SK-N-SH (cell line): ENCODE measurements around the gene CHST9. TPM values are rescaled to one million over a fixed set of nuclear protein-coding genes. Genes with fewer than 3 reads are reported as not detected.

Source experiments
- CTCF ChIA-PET: fragments of 300-600, 350-600 bp; formaldehyde crosslinking; extraction: SDS; loops from one replicate; lab custom pipeline; 2021; lab: Yijun Ruan, JAX
- POLR2A ChIA-PET: fragments of 350-600 bp; sonication (Branson Sonifier 250); formaldehyde crosslinking; extraction: SDS; loops from one replicate; lab custom pipeline; 2020; ENCODE audit warnings: antibody characterized with exemption, inconsistent platforms; lab: Yijun Ruan, JAX
- DNase-seq: peaks from one replicate; pipeline ENCODE4 v3.0.0; 2012
- H2AFZ ChIP-seq: fragments of 200-600 bp; sonication (generic); 2 replicates; pipeline ENCODE4 v1.8.1; 2016; ENCODE audit warnings: antibody characterized with exemption, mild to moderate bottlenecking, low read depth
- H3F3A ChIP-seq: fragments of 200-600 bp; sonication (generic); replicated peaks from 2 replicates; pipeline ENCODE3; 2016; ENCODE audit warnings: antibody characterized with exemption, mild to moderate bottlenecking; ENCODE audit not compliant: insufficient read depth
- H3K27ac ChIP-seq, 2 experiments: fragments of 200-500 bp in 1 of 2; fragments of 200-600 bp in 1 of 2; sonication (Bioruptor generic) in 1 of 2; sonication (generic), shearing (Covaris generic) in 1 of 2; 2 replicates each; pipeline versions ENCODE4 v1.5.1 to v1.6.1; 2014 to 2016; ENCODE audit warnings: low read depth in 2 of 2, inconsistent platforms in 1 of 2, low read length in 1 of 2, mild to moderate bottlenecking in 1 of 2, mixed read lengths in 1 of 2
- H3K27me3 ChIP-seq: fragments of 200-600 bp; sonication (generic), shearing (Covaris generic); 2 replicates; pipeline ENCODE4 v1.6.1; 2016; ENCODE audit warnings: mixed run types; ENCODE audit not compliant: insufficient read depth
- H3K36me3 ChIP-seq, 2 experiments: fragments of 200-500 bp in 1 of 2; fragments of 200-600 bp in 1 of 2; sonication (Bioruptor generic) in 1 of 2; sonication (generic) in 1 of 2; replicated peaks in 1 of 2; 2 replicates each; pipeline versions ENCODE3 to v1.5.1; 2014 to 2016; ENCODE audit warnings: low read length in 1 of 2, mild to moderate bottlenecking in 1 of 2; ENCODE audit not compliant: insufficient read depth in 2 of 2, control insufficient read depth in 1 of 2
- H3K4me1 ChIP-seq, 2 experiments: fragments of 200-500 bp in 1 of 2; fragments of 200-600 bp in 1 of 2; sonication (Bioruptor generic) in 1 of 2; sonication (generic), shearing (Covaris generic) in 1 of 2; 2 replicates each; pipeline versions ENCODE4 v1.5.1 to v1.6.1; 2014 to 2016; ENCODE audit warnings: low read depth in 1 of 2, low read length in 1 of 2, mixed run types in 1 of 2; ENCODE audit not compliant: insufficient read depth in 2 of 2, control insufficient read depth in 1 of 2
- H3K4me2 ChIP-seq: fragments of 200-600 bp; sonication (generic), shearing (Covaris generic); 2 replicates; pipeline ENCODE4 v1.6.1; 2017; ENCODE audit warnings: mixed run types
- H3K4me3 ChIP-seq, 2 experiments: fragments of 200-500 bp in 1 of 2; fragments of 200-600 bp in 1 of 2; sonication (Bioruptor generic) in 1 of 2; sonication (generic), shearing (Covaris generic) in 1 of 2; 2 replicates each; pipeline versions ENCODE4 v1.5.1 to v1.8.1; 2014 to 2016; ENCODE audit warnings: low read depth in 2 of 2, inconsistent platforms in 1 of 2, low read length in 1 of 2, mild to moderate bottlenecking in 1 of 2, mixed read lengths in 1 of 2, moderate library complexity in 1 of 2
- H3K79me2 ChIP-seq: fragments of 200-600 bp; sonication (generic); 2 replicates; pipeline ENCODE4 v1.8.1; 2017; ENCODE audit warnings: mild to moderate bottlenecking; ENCODE audit not compliant: insufficient read depth
- H3K9ac ChIP-seq: fragments of 200-600 bp; sonication (generic); 2 replicates; pipeline ENCODE4 v1.6.1; 2017; ENCODE audit warnings: mixed run types
- H3K9me2 ChIP-seq: fragments of 200-600 bp; sonication (generic); 2 replicates; pipeline ENCODE4 v1.6.1; 2017; ENCODE audit warnings: mixed run types
- H3K9me3 ChIP-seq: fragments of 200-600 bp; sonication (generic); 2 replicates; pipeline ENCODE4 v1.6.1; 2017; ENCODE audit warnings: mixed run types, mild to moderate bottlenecking, moderate library complexity
- H4K20me1 ChIP-seq: fragments of 200-600 bp; sonication (generic); 2 replicates; pipeline ENCODE4 v1.6.1; 2017; ENCODE audit warnings: mild to moderate bottlenecking, mixed run types; ENCODE audit not compliant: insufficient read depth
- CTCF ChIP-seq: fragments of 200-600 bp; sonication (generic); IDR thresholded peaks from 2 replicates; pipeline ENCODE4 v1.6.1; 2017; ENCODE audit warnings: antibody characterized with exemption, mild to moderate bottlenecking, moderate library complexity
- ELF1 ChIP-seq: IDR thresholded peaks from 2 replicates; pipeline ENCODE4 v1.4.0; 2012
- FOXM1 ChIP-seq: IDR thresholded peaks from 2 replicates; pipeline ENCODE4 v1.4.0; 2012; ENCODE audit warnings: low read depth, mild to moderate bottlenecking
- GATA2 ChIP-seq: sonication (generic); formaldehyde crosslinking; IDR thresholded peaks from 2 replicates; pipeline ENCODE4 v1.5.0; 2020; ENCODE audit warnings: mild to moderate bottlenecking, missing genetic modification reagents
- MEF2A ChIP-seq: IDR thresholded peaks from 2 replicates; pipeline ENCODE4 v1.4.0; 2012; ENCODE audit warnings: low read depth, borderline replicate concordance
- MXI1 ChIP-seq: IDR thresholded peaks from 2 replicates; pipeline ENCODE4 v1.6.1; 2012; ENCODE audit warnings: mild to moderate bottlenecking, low read depth, low read length, improper control_type of control experiment
- NRF1 ChIP-seq: IDR thresholded peaks from 2 replicates; pipeline ENCODE4 v1.6.1; 2012; ENCODE audit warnings: low read depth, mild to moderate bottlenecking, low read length
- POLR2AphosphoS5 ChIP-seq: IDR thresholded peaks from 2 replicates; pipeline ENCODE4 v1.6.1; 2012; ENCODE audit warnings: low read depth, low read length
- RAD21 ChIP-seq: IDR thresholded peaks from 2 replicates; pipeline ENCODE4 v1.6.1; 2012; ENCODE audit warnings: mild to moderate bottlenecking, low read length
- RCOR1 ChIP-seq: fragments of 150-350 bp; IDR thresholded peaks from 2 replicates; pipeline ENCODE4 v1.6.1; 2017; ENCODE audit warnings: antibody characterized with exemption, low read length
- REST ChIP-seq: IDR thresholded peaks from 2 replicates; pipeline ENCODE4 v1.6.1; 2012; ENCODE audit warnings: mild to moderate bottlenecking, low read depth, low read length, moderate library complexity
- RXRA ChIP-seq: IDR thresholded peaks from 2 replicates; pipeline ENCODE4 v1.4.0; 2012; ENCODE audit warnings: low read depth, mild to moderate bottlenecking, borderline replicate concordance
- TCF12 ChIP-seq: IDR thresholded peaks from 2 replicates; pipeline ENCODE4 v1.4.0; 2012
- TEAD4 ChIP-seq: IDR thresholded peaks from 2 replicates; pipeline ENCODE4 v1.4.0; 2012; ENCODE audit warnings: mild to moderate bottlenecking, borderline replicate concordance; ENCODE audit not compliant: insufficient read depth
- USF1 ChIP-seq: IDR thresholded peaks from 2 replicates; pipeline ENCODE4 v1.4.0; 2012; ENCODE audit warnings: low read depth, borderline replicate concordance
- YY1 ChIP-seq: IDR thresholded peaks from 2 replicates; pipeline ENCODE4 v1.4.0; 2012; ENCODE audit warnings: low read depth, mild to moderate bottlenecking
- whole genome bisulfite sequencing: methylation state at CpG from one replicate; pipeline ENCODE4 v1.1.6; 2017; ENCODE audit warnings: low lambda C conversion rate; 5-methylcytosine and 5-hydroxymethylcytosine counted together
- polyA plus RNA-seq, 3 experiments: library from polyadenylated mRNA; depleted of rRNA; stranded (reverse); fragments of >200 nt; gene quantifications; 2 replicates each; pipeline ENCODE4 v1.2.3, GENCODE V29; 2012

CHST9 gene
- polyA plus RNA-seq, 1 of the 3 experiments (the other 2 are of a cell fraction), result not detected

- no peaks in the 10 kb centered on the region for H3K9me3 ChIP-seq
- no peaks in the 10 kb centered on the region; a peak in 2 of 4 replicates for H3K4me1 ChIP-seq
- no peak overlapping the region for H3K4me2 ChIP-seq
- no peaks in the 10 kb centered on the region for H3K79me2 ChIP-seq
- no peaks in the 10 kb centered on the region for H3F3A ChIP-seq
- 38% methylated on average over 1 of the region's 1 CpG for WGBS
- TF ChIP-seq REST (no peak), ELF1 (no peak), YY1 (no peak), RXRA (no peak), POLR2AphosphoS5 (no peak), RCOR1 (no peak), RAD21 (no peak), GATA2 (no peak), USF1 (no peak), TCF12 (no peak), MXI1 (no peak), MEF2A (no peak), TEAD4 (no peak), NRF1 (no peak), FOXM1 (no peak)
- no peaks in the 10 kb centered on the region for H3K9me2 ChIP-seq
- POLR2A ChIA-PET, result no interaction called here
- H3K27ac ChIP-seq, result no peak overlapping the region
- no peak overlapping the region for H3K9ac ChIP-seq
- DNase-seq, result no peak
- no peaks in the 10 kb centered on the region for H3K36me3 ChIP-seq
- H3K27me3 ChIP-seq, result no peaks in the 10 kb centered on the region; the same call in 1 of the 2 replicates
- H4K20me1 ChIP-seq, result no peaks in the 10 kb centered on the region
- CTCF ChIA-PET, result no interaction called here
- no peak overlapping the region for H3K4me3 ChIP-seq
- H2AFZ ChIP-seq, result no peak overlapping the region
Measured at GRCh38 chr18:26869640-26870039, 315.5 kb downstream of the CHST9 start.

- Histone ChIP-seq H3K4me3 (no peak overlapping the region), H3K79me2 (no peaks in the 10 kb centered on the region), H3K9ac (no peak overlapping the region), H2AFZ (no peak overlapping the region), H3K27me3 (no peaks in the 10 kb centered on the region; the same call in 1 of the 2 replicates), H3K27ac (no peak overlapping the region), H4K20me1 (no peaks in the 10 kb centered on the region), H3K9me3 (no peaks in the 10 kb centered on the region), H3K4me1 (no peaks in the 10 kb centered on the region; a peak in 2 of 4 replicates), H3K36me3 (no peaks in the 10 kb centered on the region), H3F3A (no peaks in the 10 kb centered on the region), H3K9me2 (no peaks in the 10 kb centered on the region), H3K4me2 (no peak overlapping the region)
- 19% methylated on average over 6 of the region's 6 CpGs for WGBS
- CTCF ChIA-PET, result no interaction called here
- no peak for TF ChIP-seq CTCF
- TF ChIP-seq GATA2, result 0 out of 2 replicates have a peak, but pooled peaks have one; percentile 12
- no peak for DNase-seq
- POLR2A ChIA-PET, result no interaction called here
Measured at GRCh38 chr18:26868968-26869586, 316.0 kb downstream of the CHST9 start.
